K562 (cell line): ENCODE measurements around the gene RSPH9. TPM values are rescaled to one million over a fixed set of nuclear protein-coding genes. Genes with fewer than 3 reads are reported as not detected.

Experiments used
- BCOR ChIP-seq: fragments of 450-650 bp; IDR thresholded peaks from 2 replicates; pipeline ENCODE4 v1.6.1; 2016
- CBX1 ChIP-seq: sonication (generic); IDR thresholded peaks from 2 replicates; pipeline ENCODE4 v1.6.1; 2016; ENCODE audit warnings: antibody characterized with exemption, low read depth, mild to moderate bottlenecking
- CBX5 ChIP-seq: IDR thresholded peaks from 2 replicates; pipeline ENCODE4 v1.6.1; 2014; ENCODE audit warnings: low read depth, borderline replicate concordance
- DACH1 ChIP-seq: fragments of 450-650 bp; IDR thresholded peaks from 2 replicates; pipeline ENCODE4 v1.6.1; 2018; ENCODE audit not compliant: partially characterized antibody
- ELF4 ChIP-seq: fragments of 450-650 bp; formaldehyde crosslinking; IDR thresholded peaks from 2 replicates; pipeline ENCODE4 v1.4.0; 2022; ENCODE audit warnings: missing genetic modification characterization
- ETV1 ChIP-seq: fragments of 450-650 bp; conservative IDR thresholded peaks from 2 replicates; pipeline ENCODE4 v1.6.1; 2016; ENCODE audit warnings: missing genetic modification characterization, control low read depth, low read depth, missing compliant biosample characterization
- GABPB1 ChIP-seq: sonication (generic); formaldehyde crosslinking; IDR thresholded peaks from 2 replicates; pipeline ENCODE4 v1.8.0; 2022; ENCODE audit warnings: mild to moderate bottlenecking, missing genetic modification reagents
- HSF4 ChIP-seq: fragments of 250-450 bp; sonication (Bioruptor Pico); IDR thresholded peaks from 2 replicates; pipeline ENCODE4 v2.1.2; 2022; ENCODE audit warnings: mild to moderate bottlenecking, moderate library complexity, borderline replicate concordance
- MCM3 ChIP-seq: fragments of 450-650 bp; IDR thresholded peaks from 2 replicates; pipeline ENCODE4 v1.6.1; 2016
- MEF2A ChIP-seq: IDR thresholded peaks from 2 replicates; pipeline ENCODE4 v1.6.1; 2011; ENCODE audit warnings: low read depth, mild to moderate bottlenecking, low read length, moderate library complexity; ENCODE audit not compliant: control insufficient read depth
- NCOA1 ChIP-seq: fragments of 450-650 bp; IDR thresholded peaks from 2 replicates; pipeline ENCODE4 v1.6.1; 2016; ENCODE audit warnings: low read depth
- NFYB ChIP-seq: IDR thresholded peaks from 2 replicates; pipeline ENCODE4 v1.6.1; 2011; ENCODE audit warnings: mild to moderate bottlenecking, moderate library complexity; ENCODE audit not compliant: insufficient read length; ENCODE audit errors: extremely low read depth
- NR3C1 ChIP-seq: sonication (generic); formaldehyde crosslinking; IDR thresholded peaks from 2 replicates; pipeline ENCODE4 v1.8.1; 2022; ENCODE audit warnings: missing genetic modification reagents
- POLR2B ChIP-seq: fragments of 450-650 bp; IDR thresholded peaks from 2 replicates; pipeline ENCODE4 v1.6.1; 2018; ENCODE audit warnings: low read depth; ENCODE audit not compliant: partially characterized antibody
- TARDBP ChIP-seq: fragments of 450-650 bp; IDR thresholded peaks from 2 replicates; pipeline ENCODE4 v1.6.1; 2016
- TEAD2 ChIP-seq: fragments of 450-650 bp; IDR thresholded peaks from 2 replicates; pipeline ENCODE4 v1.6.1; 2016; ENCODE audit warnings: missing genetic modification characterization, control low read depth, missing compliant biosample characterization
- ZNF174 ChIP-seq: fragments of 250-450 bp; sonication (Bioruptor Pico); IDR thresholded peaks from 2 replicates; pipeline ENCODE4 v1.4.0; 2020; ENCODE audit warnings: mild to moderate bottlenecking
- ZNF197 ChIP-seq: fragments of 200-800 bp; sonication (Bioruptor generic); IDR thresholded peaks from 2 replicates; pipeline ENCODE4 v1.6.1; 2016; ENCODE audit warnings: low read depth, missing genetic modification characterization, missing compliant biosample characterization
- ZNF408 ChIP-seq: fragments of 250-450 bp; sonication (Bioruptor Pico); IDR thresholded peaks from 2 replicates; pipeline ENCODE4 v1.4.0; 2020; ENCODE audit warnings: low read depth, mild to moderate bottlenecking, moderate library complexity
- ZNF668 ChIP-seq: fragments of 250-450 bp; sonication (Bioruptor Pico); IDR thresholded peaks from 2 replicates; pipeline ENCODE4 v1.8.0; 2022; ENCODE audit warnings: mild to moderate bottlenecking, inconsistent platforms
- ZNF695 ChIP-seq: fragments of 450-650 bp; formaldehyde crosslinking; IDR thresholded peaks from 2 replicates; pipeline ENCODE4 v1.4.0; 2020; ENCODE audit warnings: mild to moderate bottlenecking, moderate library complexity
- polyA plus RNA-seq, 8 experiments: library from polyadenylated mRNA; depleted of rRNA in 4 of 8; stranded (reverse) in 5 of 8; unstranded in 3 of 8; fragments of >200 nt; fragmentation: Nextera tagmentation in 2 of 8; fragmentation: Illumina TruSeq in 1 of 8; extraction: Ambion mirVana in 2 of 8; extraction: Trizol in 1 of 8; gene quantifications; 2 replicates each; pipeline versions ENCODE4 v1.2.1 to v1.2.3, GENCODE V29; 2011 to 2014; ENCODE audit warnings: inconsistent platforms in 1 of 8, missing spikeins in 1 of 8
- total RNA-seq, 7 experiments: library from RNA; depleted of rRNA in 6 of 7; stranded (reverse); fragments of >200 nt in 6 of 7; fragmentation: Illumina TruSeq in 2 of 7; extraction: Trizol in 2 of 7; gene quantifications; 2 replicates each; pipeline versions ENCODE4 v1.2.1 to v1.2.3, GENCODE V29; 2011 to 2021; ENCODE audit warnings: low replicate concordance in 1 of 7
- TF ChIP-seq, protein P1 (sequence below): IDR thresholded peaks from 2 replicates; pipeline ENCODE4 v1.6.1; 2014; ENCODE audit warnings: antibody characterized with exemption
- TF ChIP-seq, protein P2 (sequence below), 2 experiments: fragments of 450-650 bp; IDR thresholded peaks; 2 replicates each; pipeline ENCODE4 v1.6.1; 2018; ENCODE audit warnings: mild to moderate bottlenecking in 2 of 2, low read depth in 1 of 2; ENCODE audit not compliant: partially characterized antibody in 2 of 2
- TF ChIP-seq, protein P3 (sequence below): sonication (generic); formaldehyde crosslinking; IDR thresholded peaks from 2 replicates; pipeline ENCODE4 v1.8.1; 2023; ENCODE audit warnings: mild to moderate bottlenecking, missing genetic modification reagents, moderate library complexity

RSPH9 gene
- total and polyA plus RNA-seq, 9 of the 15 experiments (the other 6 are each of a cell fraction or from before 2014, with no cell fraction given) = 0.05 to 0.60 (median 0.39) TPM; not detected in 6

DNA sequence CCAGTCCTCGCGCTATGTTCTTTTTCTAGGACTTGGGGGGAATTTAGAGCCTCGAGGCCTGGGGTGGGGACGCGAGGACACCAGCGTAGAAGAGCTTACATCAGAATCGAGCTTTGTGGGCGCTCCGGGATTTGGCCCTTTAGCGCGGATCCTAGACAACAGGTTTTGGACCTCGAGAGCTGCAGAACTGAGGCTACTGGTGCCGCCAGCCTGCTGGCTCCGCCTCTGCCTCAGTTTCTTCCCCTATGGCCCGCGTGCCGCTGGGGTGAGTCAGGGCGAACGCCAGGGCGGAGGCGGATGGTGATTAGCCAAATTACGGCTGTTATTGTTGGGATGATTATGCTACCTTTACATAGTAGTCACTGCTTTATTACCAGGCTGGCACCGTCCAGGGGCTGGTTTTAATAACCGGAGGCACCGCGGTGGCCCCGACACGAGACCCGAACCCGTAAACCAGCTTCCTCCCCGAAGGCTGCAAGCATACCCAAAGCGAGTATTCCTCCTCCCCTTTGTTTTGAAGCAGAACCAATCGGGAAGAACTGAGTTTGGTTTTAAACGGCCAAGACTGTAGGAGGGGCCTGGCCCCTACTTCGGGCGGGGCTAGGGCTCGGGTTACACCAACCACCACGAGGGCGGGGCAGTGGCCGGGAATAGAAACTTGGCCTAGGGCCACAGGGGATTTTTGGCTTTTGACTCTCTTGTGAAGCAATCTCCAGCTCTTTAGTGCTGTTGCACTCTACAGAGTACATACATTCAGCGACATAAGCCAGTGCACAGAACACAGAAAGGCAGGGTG is 15.1 kb upstream of the RSPH9 start (continued):
- no peak for TF ChIP-seq NR3C1 (CRISPR knock-in tag)
- 0 out of 2 replicates have a peak, but pooled peaks have one; percentile 1 for TF ChIP-seq ELF4 (CRISPR knock-in tag)
- peak; percentile 89 for TF ChIP-seq MEF2A
- TF ChIP-seq ZNF408 (CRISPR knock-in tag) = no peak
- no peak for TF ChIP-seq CBX5
- peak; percentile 75; the same call in 1 of the 2 replicates for TF ChIP-seq BCOR
- no peak for TF ChIP-seq ZNF695 (CRISPR knock-in tag)
- TF ChIP-seq, protein P1, sequence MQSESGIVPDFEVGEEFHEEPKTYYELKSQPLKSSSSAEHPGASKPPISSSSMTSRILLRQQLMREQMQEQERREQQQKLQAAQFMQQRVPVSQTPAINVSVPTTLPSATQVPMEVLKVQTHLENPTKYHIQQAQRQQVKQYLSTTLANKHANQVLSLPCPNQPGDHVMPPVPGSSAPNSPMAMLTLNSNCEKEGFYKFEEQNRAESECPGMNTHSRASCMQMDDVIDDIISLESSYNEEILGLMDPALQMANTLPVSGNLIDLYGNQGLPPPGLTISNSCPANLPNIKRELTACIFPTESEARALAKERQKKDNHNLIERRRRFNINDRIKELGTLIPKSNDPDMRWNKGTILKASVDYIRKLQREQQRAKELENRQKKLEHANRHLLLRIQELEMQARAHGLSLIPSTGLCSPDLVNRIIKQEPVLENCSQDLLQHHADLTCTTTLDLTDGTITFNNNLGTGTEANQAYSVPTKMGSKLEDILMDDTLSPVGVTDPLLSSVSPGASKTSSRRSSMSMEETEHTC = 0 out of 2 replicates have a peak, but pooled peaks have one; percentile 12
- no peak for TF ChIP-seq ZNF174 (CRISPR knock-in tag)
- TF ChIP-seq ETV1 = peak; percentile 47; the same call in 1 of the 2 replicates
- no peak for TF ChIP-seq DACH1
- peak; percentile 81; the same call in 1 of the 2 replicates for TF ChIP-seq ZNF668 (CRISPR knock-in tag)
- TF ChIP-seq, protein P2, sequence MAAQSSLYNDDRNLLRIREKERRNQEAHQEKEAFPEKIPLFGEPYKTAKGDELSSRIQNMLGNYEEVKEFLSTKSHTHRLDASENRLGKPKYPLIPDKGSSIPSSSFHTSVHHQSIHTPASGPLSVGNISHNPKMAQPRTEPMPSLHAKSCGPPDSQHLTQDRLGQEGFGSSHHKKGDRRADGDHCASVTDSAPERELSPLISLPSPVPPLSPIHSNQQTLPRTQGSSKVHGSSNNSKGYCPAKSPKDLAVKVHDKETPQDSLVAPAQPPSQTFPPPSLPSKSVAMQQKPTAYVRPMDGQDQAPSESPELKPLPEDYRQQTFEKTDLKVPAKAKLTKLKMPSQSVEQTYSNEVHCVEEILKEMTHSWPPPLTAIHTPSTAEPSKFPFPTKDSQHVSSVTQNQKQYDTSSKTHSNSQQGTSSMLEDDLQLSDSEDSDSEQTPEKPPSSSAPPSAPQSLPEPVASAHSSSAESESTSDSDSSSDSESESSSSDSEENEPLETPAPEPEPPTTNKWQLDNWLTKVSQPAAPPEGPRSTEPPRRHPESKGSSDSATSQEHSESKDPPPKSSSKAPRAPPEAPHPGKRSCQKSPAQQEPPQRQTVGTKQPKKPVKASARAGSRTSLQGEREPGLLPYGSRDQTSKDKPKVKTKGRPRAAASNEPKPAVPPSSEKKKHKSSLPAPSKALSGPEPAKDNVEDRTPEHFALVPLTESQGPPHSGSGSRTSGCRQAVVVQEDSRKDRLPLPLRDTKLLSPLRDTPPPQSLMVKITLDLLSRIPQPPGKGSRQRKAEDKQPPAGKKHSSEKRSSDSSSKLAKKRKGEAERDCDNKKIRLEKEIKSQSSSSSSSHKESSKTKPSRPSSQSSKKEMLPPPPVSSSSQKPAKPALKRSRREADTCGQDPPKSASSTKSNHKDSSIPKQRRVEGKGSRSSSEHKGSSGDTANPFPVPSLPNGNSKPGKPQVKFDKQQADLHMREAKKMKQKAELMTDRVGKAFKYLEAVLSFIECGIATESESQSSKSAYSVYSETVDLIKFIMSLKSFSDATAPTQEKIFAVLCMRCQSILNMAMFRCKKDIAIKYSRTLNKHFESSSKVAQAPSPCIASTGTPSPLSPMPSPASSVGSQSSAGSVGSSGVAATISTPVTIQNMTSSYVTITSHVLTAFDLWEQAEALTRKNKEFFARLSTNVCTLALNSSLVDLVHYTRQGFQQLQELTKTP (IDR thresholded peaks at IDR 0.05; ENCODE audit: low read depth in 1 of 2, partially characterized antibody in 2 of 2) = peak in 1 of 2 experiments; percentile 73
- TF ChIP-seq TARDBP = peak; percentile 80; the same call in 1 of the 2 replicates
- TF ChIP-seq NCOA1 = peak; percentile 14; the same call in 1 of the 2 replicates
- TF ChIP-seq TEAD2 = no peak
- no peak for TF ChIP-seq HSF4 (CRISPR knock-in tag)
- peak; percentile 87 for TF ChIP-seq NFYB
- peak; percentile 80 for TF ChIP-seq CBX1
- TF ChIP-seq GABPB1 = peak; percentile 24; the same call in 1 of the 2 replicates
- TF ChIP-seq ZNF197 (CRISPR knock-in tag) = peak; percentile 73; the same call in 1 of the 2 replicates
- TF ChIP-seq, protein P3, sequence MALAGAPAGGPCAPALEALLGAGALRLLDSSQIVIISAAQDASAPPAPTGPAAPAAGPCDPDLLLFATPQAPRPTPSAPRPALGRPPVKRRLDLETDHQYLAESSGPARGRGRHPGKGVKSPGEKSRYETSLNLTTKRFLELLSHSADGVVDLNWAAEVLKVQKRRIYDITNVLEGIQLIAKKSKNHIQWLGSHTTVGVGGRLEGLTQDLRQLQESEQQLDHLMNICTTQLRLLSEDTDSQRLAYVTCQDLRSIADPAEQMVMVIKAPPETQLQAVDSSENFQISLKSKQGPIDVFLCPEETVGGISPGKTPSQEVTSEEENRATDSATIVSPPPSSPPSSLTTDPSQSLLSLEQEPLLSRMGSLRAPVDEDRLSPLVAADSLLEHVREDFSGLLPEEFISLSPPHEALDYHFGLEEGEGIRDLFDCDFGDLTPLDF (CRISPR knock-in tag) = peak; percentile 51
- TF ChIP-seq MCM3 = no peak
- peak; percentile 98 for TF ChIP-seq POLR2B
